ENCODE data around the gene CD33. TPM values are rescaled to one million over a fixed set of nuclear protein-coding genes. Genes with fewer than 3 reads are reported as not detected.
A peak's percentile ranks its signal among the peaks of the same experiment; 100 is the strongest.

CD33 gene
- total RNA-seq, 1 experiment from 2014 or later: 2.2 TPM

DNA sequence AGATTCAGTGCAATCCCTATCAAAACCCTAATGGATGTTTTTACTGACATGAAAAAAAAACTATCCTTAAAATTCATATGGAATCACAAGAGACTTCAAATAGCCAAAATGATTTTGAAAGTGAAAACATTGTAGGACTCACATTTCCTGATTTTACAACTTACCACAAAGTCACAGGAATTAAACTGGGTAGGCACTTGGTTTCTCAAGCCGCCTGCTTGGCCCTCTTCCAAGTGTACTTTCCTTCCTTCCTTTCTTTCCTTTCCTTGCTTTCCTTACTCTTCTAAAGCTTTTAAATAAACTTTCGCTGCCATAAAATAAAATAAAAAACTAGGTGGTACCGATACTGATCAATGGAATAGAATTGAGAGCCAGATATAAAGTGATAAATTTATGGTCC is 21.0 kb upstream of the CD33 start:
- Histone ChIP-seq H3K9me3 (ENCODE audit: low read length) (no peaks in the 10 kb centered on the region), H4K20me1 (ENCODE audit: low read length) (no peaks in the 10 kb centered on the region), H3K9me2 (replicated peaks; ENCODE audit: low read length) (no peaks in the 10 kb centered on the region), H3K9ac (ENCODE audit: low read length) (no peak overlapping the region), H3F3A (ENCODE audit: low read length, unreplicated experiment) (no peaks in the 10 kb centered on the region), H3K36me3 (ENCODE audit: low read depth, low read length) (no peaks in the 10 kb centered on the region), H3K27ac (ENCODE audit: low read length) (no peak overlapping the region), H3K4me2 (ENCODE audit: low read length) (no peak overlapping the region), H3K27me3 (ENCODE audit: low read length) (peaks cover 72% of the 10 kb centered on the region), H3K79me2 (ENCODE audit: low read length) (no peaks in the 10 kb centered on the region), H3K4me1 (ENCODE audit: insufficient read depth, low read length) (no peaks in the 10 kb centered on the region), H2AFZ (ENCODE audit: low read length) (no peak overlapping the region), H3K4me3 (ENCODE audit: low read length) (no peak overlapping the region)
- ChIA-PET POLR2A (ENCODE audit: unreplicated experiment) (no interaction called here), CTCF (no interaction called here)
- intact Hi-C loops (cut with micrococcal nuclease): no loop called here
- no peak for TF ChIP-seq EZH2 (IDR thresholded peaks at IDR 0.05; ENCODE audit: low read length, unreplicated experiment)
- TF ChIP-seq, protein P1, sequence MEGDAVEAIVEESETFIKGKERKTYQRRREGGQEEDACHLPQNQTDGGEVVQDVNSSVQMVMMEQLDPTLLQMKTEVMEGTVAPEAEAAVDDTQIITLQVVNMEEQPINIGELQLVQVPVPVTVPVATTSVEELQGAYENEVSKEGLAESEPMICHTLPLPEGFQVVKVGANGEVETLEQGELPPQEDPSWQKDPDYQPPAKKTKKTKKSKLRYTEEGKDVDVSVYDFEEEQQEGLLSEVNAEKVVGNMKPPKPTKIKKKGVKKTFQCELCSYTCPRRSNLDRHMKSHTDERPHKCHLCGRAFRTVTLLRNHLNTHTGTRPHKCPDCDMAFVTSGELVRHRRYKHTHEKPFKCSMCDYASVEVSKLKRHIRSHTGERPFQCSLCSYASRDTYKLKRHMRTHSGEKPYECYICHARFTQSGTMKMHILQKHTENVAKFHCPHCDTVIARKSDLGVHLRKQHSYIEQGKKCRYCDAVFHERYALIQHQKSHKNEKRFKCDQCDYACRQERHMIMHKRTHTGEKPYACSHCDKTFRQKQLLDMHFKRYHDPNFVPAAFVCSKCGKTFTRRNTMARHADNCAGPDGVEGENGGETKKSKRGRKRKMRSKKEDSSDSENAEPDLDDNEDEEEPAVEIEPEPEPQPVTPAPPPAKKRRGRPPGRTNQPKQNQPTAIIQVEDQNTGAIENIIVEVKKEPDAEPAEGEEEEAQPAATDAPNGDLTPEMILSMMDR (conservative IDR thresholded peaks at IDR 0.05; ENCODE audit: low read depth, low read length): no peak
- no peak for TF ChIP-seq EZH2phosphoT487 (IDR thresholded peaks at IDR 0.05; ENCODE audit: borderline replicate concordance, low read length)
- no TSS peak for BruUV-seq (replicated peaks)
- no peak for ATAC-seq
- no peak for DNase-seq

DNA sequence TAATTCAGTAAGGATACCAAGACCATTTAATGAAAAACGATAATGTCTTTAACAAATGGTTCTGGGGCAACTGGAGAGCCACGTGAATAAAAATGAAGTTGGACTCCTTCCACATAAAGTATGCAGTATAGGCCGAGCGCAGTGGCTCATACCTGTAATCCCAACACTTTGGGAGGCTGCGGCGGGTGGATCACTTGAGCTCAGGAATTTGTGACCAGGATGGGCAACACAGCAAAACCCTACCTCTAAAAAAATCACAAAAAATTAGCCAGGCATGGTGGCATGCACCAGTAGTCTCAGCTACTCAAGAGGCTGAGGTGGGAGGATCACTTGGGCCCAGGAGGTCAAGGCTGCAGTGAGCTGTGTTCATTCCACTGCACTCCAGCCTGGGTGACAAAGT is 20.6 kb upstream of the CD33 start:
- intact Hi-C loops (cut with micrococcal nuclease): no loop called here
- no peak overlapping the region for H3K27ac ChIP-seq (ENCODE audit: low read length)
- no peaks in the 10 kb centered on the region for H3K9me2 ChIP-seq (replicated peaks; ENCODE audit: low read length)
- H2AFZ ChIP-seq (ENCODE audit: low read length): no peak overlapping the region
- TF ChIP-seq, protein P1 (conservative IDR thresholded peaks at IDR 0.05; ENCODE audit: low read depth, low read length): no peak
- no peak for TF ChIP-seq EZH2phosphoT487 (IDR thresholded peaks at IDR 0.05; ENCODE audit: borderline replicate concordance, low read length)
- no peaks in the 10 kb centered on the region for H3K9me3 ChIP-seq (ENCODE audit: low read length)
- DNase-seq (no peak), ATAC-seq (no peak)
- no peak overlapping the region for H3K4me3 ChIP-seq (ENCODE audit: low read length)
- no peaks in the 10 kb centered on the region for H3K79me2 ChIP-seq (ENCODE audit: low read length)
- H3F3A ChIP-seq (ENCODE audit: low read length, unreplicated experiment): no peaks in the 10 kb centered on the region
- H3K4me2 ChIP-seq (ENCODE audit: low read length): no peak overlapping the region
- H3K27me3 ChIP-seq (ENCODE audit: low read length): peaks cover 70% of the 10 kb centered on the region
- ChIA-PET CTCF (no interaction called here), POLR2A (ENCODE audit: unreplicated experiment) (no interaction called here)
- no peaks in the 10 kb centered on the region for H4K20me1 ChIP-seq (ENCODE audit: low read length)
- H3K9ac ChIP-seq (ENCODE audit: low read length): no peak overlapping the region
- no peaks in the 10 kb centered on the region for H3K4me1 ChIP-seq (ENCODE audit: insufficient read depth, low read length)
- H3K36me3 ChIP-seq (ENCODE audit: low read depth, low read length): no peaks in the 10 kb centered on the region
- no TSS peak for BruUV-seq (replicated peaks)

DNA sequence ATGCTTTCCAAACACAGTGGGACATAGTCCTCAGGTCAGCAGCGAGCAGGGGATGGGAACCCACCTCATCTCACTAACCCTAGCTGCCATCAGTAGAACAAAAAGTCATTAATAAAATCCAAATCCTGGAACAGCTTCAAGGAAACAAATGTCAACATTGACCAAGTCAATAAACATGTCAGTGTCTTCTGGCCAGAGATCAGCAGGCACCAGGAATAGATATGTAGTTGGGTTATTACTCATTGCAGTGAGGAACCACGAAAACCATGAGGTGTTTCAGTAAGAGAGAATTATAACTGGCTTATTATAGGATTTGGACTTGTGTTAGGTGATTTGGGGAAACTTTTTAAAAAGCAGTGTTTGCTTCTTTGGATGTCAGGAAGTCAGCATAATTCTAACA is 17.1 kb upstream of the CD33 start:
- Histone ChIP-seq H3F3A (ENCODE audit: low read length, unreplicated experiment) (no peaks in the 10 kb centered on the region), H3K27me3 (ENCODE audit: low read length) (peaks cover 45% of the 10 kb centered on the region), H4K20me1 (ENCODE audit: low read length) (no peaks in the 10 kb centered on the region), H3K9ac (ENCODE audit: low read length) (no peak overlapping the region), H3K4me2 (ENCODE audit: low read length) (no peak overlapping the region), H3K9me2 (replicated peaks; ENCODE audit: low read length) (no peaks in the 10 kb centered on the region), H3K27ac (ENCODE audit: low read length) (no peak overlapping the region), H3K36me3 (ENCODE audit: low read depth, low read length) (no peaks in the 10 kb centered on the region), H3K4me3 (ENCODE audit: low read length) (no peak overlapping the region), H2AFZ (ENCODE audit: low read length) (no peak overlapping the region), H3K9me3 (ENCODE audit: low read length) (no peaks in the 10 kb centered on the region), H3K4me1 (ENCODE audit: insufficient read depth, low read length) (no peaks in the 10 kb centered on the region), H3K79me2 (ENCODE audit: low read length) (no peaks in the 10 kb centered on the region)
- no peak for TF ChIP-seq EZH2 (IDR thresholded peaks at IDR 0.05; ENCODE audit: low read length, unreplicated experiment)
- TF ChIP-seq, protein P1 (conservative IDR thresholded peaks at IDR 0.05; ENCODE audit: low read depth, low read length): no peak
- no peak for TF ChIP-seq EZH2phosphoT487 (IDR thresholded peaks at IDR 0.05; ENCODE audit: borderline replicate concordance, low read length)
- intact Hi-C loops (cut with micrococcal nuclease): no loop called here
- POLR2A ChIA-PET (ENCODE audit: unreplicated experiment): no interaction called here
- ATAC-seq: peak; percentile 67
- DNase-seq: peak; percentile 44
- CTCF ChIA-PET: no interaction called here
- no TSS peak for BruUV-seq (replicated peaks)

Measured in PC-3 (cell line).